Stomach smooth muscle (tissue), 2 donors: ENCODE results near the gene FBXW4.

Source experiments
- H3K27ac ChIP-seq: one replicate; pipeline ENCODE4 v1.7.0; 2013; ENCODE audit warnings: mild to moderate bottlenecking, low read length, inconsistent platforms
- H3K27me3 ChIP-seq, 2 donors: one replicate each; pipeline ENCODE4 v1.7.0; 2013; ENCODE audit warnings: low read length in 2 of 2; ENCODE audit not compliant: insufficient read depth in 2 of 2, control insufficient read depth in 1 of 2
- H3K36me3 ChIP-seq, 2 donors: one replicate each; pipeline ENCODE4 v1.7.0; 2013; ENCODE audit warnings: low read length in 2 of 2; ENCODE audit not compliant: control insufficient read depth in 2 of 2, insufficient read depth in 2 of 2
- H3K4me1 ChIP-seq: one replicate; pipeline ENCODE4 v1.7.0; 2013; ENCODE audit warnings: low read length; ENCODE audit not compliant: control insufficient read depth, insufficient read depth
- H3K4me3 ChIP-seq, 2 donors: one replicate each; pipeline ENCODE4 v1.7.0; 2013; ENCODE audit warnings: low read length in 2 of 2
- H3K9ac ChIP-seq, 2 donors: one replicate each; pipeline ENCODE4 v1.7.0; 2013; ENCODE audit warnings: low read length in 2 of 2, mild to moderate bottlenecking in 1 of 2
- H3K9me3 ChIP-seq, 2 donors: one replicate each; pipeline ENCODE4 v1.7.0; 2013; ENCODE audit warnings: low read length in 2 of 2; ENCODE audit not compliant: control insufficient read depth in 2 of 2
- donor health status: healthy.
- donor health status: Pancreatic carcinoma.

Gene FBXW4

GRCh38 chr10:101696632-101697031 lies 1.7 kb upstream of the FBXW4 start:
- no peaks in the 10 kb centered on the region for H3K36me3 ChIP-seq
- H3K27ac ChIP-seq: no peak overlapping the region
- H3K4me3 ChIP-seq: no peak overlapping the region
- H3K9me3 ChIP-seq: no peaks in the 10 kb centered on the region
- no peak overlapping the region for H3K9ac ChIP-seq
- H3K27me3 ChIP-seq: no peaks in the 10 kb centered on the region
- peaks cover 17% of the 10 kb centered on the region for H3K4me1 ChIP-seq

GRCh38 chr10:101695404-101695890 lies 477 bp upstream of the FBXW4 start:
- H3K4me1 ChIP-seq: peaks cover 21% of the 10 kb centered on the region
- H3K9me3 ChIP-seq: no peaks in the 10 kb centered on the region
- peak overlapping the region; percentile 75 to 89 for H3K4me3 ChIP-seq
- H3K36me3 ChIP-seq: no peaks in the 10 kb centered on the region
- no peaks in the 10 kb centered on the region for H3K27me3 ChIP-seq
- H3K9ac ChIP-seq: peak overlapping the region; percentile 13 to 81
- peak overlapping the region; percentile 97 for H3K27ac ChIP-seq

- Histone ChIP-seq H3K4me1 (peaks cover 21% of the 10 kb centered on the region), H3K27me3 (no peaks in the 10 kb centered on the region), H3K9ac (peak overlapping the region; percentile 81 to 99), H3K4me3 (peak overlapping the region; percentile 75 to 89), H3K27ac (peak overlapping the region; percentile 97), H3K9me3 (no peaks in the 10 kb centered on the region), H3K36me3 (no peaks in the 10 kb centered on the region)
Measured at GRCh38 chr10:101693978-101694673, 844 bp downstream of the FBXW4 start.

- Histone ChIP-seq H3K36me3 (no peaks in the 10 kb centered on the region), H3K4me1 (peaks cover 21% of the 10 kb centered on the region), H3K4me3 (peak overlapping the region; percentile 75 to 89), H3K9ac (peak overlapping the region; percentile 81 to 99), H3K9me3 (no peaks in the 10 kb centered on the region), H3K27ac (peak overlapping the region; percentile 97), H3K27me3 (no peaks in the 10 kb centered on the region)
Measured at GRCh38 chr10:101693651-101693977, 1.4 kb downstream of the FBXW4 start.

GRCh38 chr10:101691081-101691480 lies 3.9 kb downstream of the FBXW4 start:
- Histone ChIP-seq H3K36me3 (no peaks in the 10 kb centered on the region), H3K9ac (peak overlapping the region in 1 of 2 donors; percentile 37), H3K4me3 (peak overlapping the region in 1 of 2 donors; percentile 9), H3K27me3 (no peaks in the 10 kb centered on the region), H3K9me3 (no peaks in the 10 kb centered on the region), H3K4me1 (peaks cover 21% of the 10 kb centered on the region), H3K27ac (peak overlapping the region; percentile 65)

- H3K27ac ChIP-seq: peak overlapping the region; percentile 65
- peaks cover 18% of the 10 kb centered on the region for H3K4me1 ChIP-seq
- no peaks in the 10 kb centered on the region for H3K27me3 ChIP-seq
- H3K36me3 ChIP-seq: no peaks in the 10 kb centered on the region
- peak overlapping the region; percentile 12 to 30 for H3K9ac ChIP-seq
- no peaks in the 10 kb centered on the region for H3K9me3 ChIP-seq
- no peak overlapping the region for H3K4me3 ChIP-seq
Measured at GRCh38 chr10:101690461-101690860, 4.5 kb downstream of the FBXW4 start.

GRCh38 chr10:101687071-101687658 lies 7.8 kb downstream of the FBXW4 start:
- H3K4me3 ChIP-seq: no peak overlapping the region
- no peak overlapping the region for H3K9ac ChIP-seq
- H3K36me3 ChIP-seq: no peaks in the 10 kb centered on the region
- H3K27me3 ChIP-seq: no peaks in the 10 kb centered on the region
- H3K9me3 ChIP-seq: no peaks in the 10 kb centered on the region
- H3K27ac ChIP-seq: no peak overlapping the region
- H3K4me1 ChIP-seq: peaks cover 4% of the 10 kb centered on the region

GRCh38 chr10:101686133-101686925 lies 8.6 kb downstream of the FBXW4 start:
- Histone ChIP-seq H3K9ac (no peak overlapping the region), H3K27ac (no peak overlapping the region), H3K36me3 (no peaks in the 10 kb centered on the region), H3K27me3 (no peaks in the 10 kb centered on the region), H3K4me1 (peaks cover 3% of the 10 kb centered on the region), H3K4me3 (no peak overlapping the region), H3K9me3 (no peaks in the 10 kb centered on the region)

GRCh38 chr10:101684782-101685181 lies 10.2 kb downstream of the FBXW4 start:
- Histone ChIP-seq H3K9me3 (no peaks in the 10 kb centered on the region), H3K4me1 (no peaks in the 10 kb centered on the region), H3K9ac (no peak overlapping the region)

GRCh38 chr10:101683276-101683675 lies 11.7 kb downstream of the FBXW4 start:
- no peaks in the 10 kb centered on the region for H3K9me3 ChIP-seq
- H3K36me3 ChIP-seq: no peaks in the 10 kb centered on the region
- H3K27ac ChIP-seq: no peak overlapping the region
- no peaks in the 10 kb centered on the region for H3K27me3 ChIP-seq
- no peak overlapping the region for H3K9ac ChIP-seq
- no peaks in the 10 kb centered on the region for H3K4me1 ChIP-seq
- H3K4me3 ChIP-seq: no peak overlapping the region

More at GRCh38 chr10:101684782-101685181, 10.2 kb downstream of the FBXW4 start:
- H3K27ac ChIP-seq: no peak overlapping the region
- H3K36me3 ChIP-seq: no peaks in the 10 kb centered on the region
- H3K27me3 ChIP-seq: no peaks in the 10 kb centered on the region
- no peak overlapping the region for H3K4me3 ChIP-seq
